Fibroblast of peridontal ligament (primary cell): ENCODE measurements around the gene RAB3IP.
"Not testable (repeated sequence)": the region's sequence is repeated elsewhere in the genome, so short reads cannot be mapped to it uniquely, and the experiment has no call there.

ENCODE experiments used
- DNase-seq: peaks from one replicate; pipeline ENCODE4 v3.0.0-alpha.2; 2010; ENCODE audit errors: extremely low read depth

Gene RAB3IP

DNA sequence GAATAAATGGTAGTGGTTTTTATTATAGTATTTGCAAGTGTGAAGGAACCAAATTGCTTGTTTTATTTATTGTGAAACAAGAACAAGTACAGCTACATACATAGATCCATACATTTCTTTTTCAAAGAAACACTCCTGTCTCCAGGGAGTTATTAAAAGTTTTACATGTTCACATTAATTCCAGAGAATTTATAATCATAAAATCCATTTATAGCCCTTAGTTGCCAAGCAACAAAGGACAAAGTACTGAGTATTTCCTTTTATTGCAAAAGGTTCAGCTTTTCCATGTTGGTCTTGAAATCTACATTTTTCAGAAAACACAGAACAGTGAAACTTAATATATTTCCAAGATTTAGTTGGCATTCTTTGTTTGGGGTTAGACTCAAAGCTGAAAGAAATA lies 95.9 kb downstream of the RAB3IP start:
- DNase-seq = no peak

DNA sequence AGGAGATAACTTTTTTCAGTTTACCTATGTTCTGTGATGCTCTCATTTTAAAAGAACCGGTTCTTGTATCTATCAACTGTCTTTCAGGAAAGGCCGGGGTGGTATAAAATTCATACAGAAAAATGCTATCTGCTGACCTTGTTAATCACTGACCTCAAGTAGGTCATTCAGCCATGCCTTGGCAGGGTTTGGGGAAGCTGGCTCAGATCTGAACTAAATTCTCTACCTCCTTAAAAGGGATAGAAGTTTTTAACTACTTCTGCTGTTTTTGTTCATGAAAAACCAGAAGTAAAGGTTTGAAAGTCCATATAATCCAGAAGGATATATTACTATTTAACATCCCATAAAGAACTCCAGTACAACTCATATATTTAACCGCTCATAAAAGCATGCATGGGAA lies 96.4 kb downstream of the RAB3IP start:
- DNase-seq = no peak

DNA sequence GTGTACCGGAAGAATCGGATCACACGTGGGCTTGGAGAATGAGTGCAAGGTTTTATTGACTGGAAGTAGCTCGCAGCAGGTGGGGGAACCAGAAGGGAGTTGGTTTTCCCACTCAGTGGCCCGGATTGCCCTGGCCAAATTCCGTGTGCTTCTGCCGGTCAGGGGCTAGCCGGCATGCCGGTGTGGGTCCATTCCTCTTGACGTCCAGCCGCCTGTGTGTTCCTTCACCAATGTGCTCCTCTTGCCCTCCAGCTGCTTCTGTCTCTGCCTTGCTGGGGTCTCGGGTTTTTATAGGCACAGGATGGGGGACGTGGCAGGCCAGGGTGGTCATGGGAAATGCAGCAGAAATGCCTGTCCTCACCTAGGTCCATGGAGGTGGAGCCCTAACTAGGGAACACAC lies 97.4 kb downstream of the RAB3IP start:
- DNase-seq = no peak

DNA sequence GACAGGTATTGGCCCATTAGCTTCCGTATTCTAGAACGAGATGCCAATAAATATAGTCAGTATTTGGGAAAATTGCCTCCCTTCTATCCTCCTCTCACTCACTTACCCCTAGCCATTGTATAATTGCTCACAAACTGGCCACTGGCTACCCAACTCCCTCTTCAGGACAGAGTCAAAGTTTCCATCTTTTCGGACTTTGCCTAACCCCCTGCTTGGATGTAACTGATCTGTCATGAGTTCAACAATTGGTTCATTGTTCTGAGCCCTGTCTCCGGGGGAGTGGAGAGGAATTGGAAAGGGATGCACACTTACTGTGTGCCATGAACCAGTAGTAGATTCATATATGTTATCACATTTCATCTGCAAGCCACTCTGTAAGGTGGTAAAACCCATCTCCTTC lies 98.5 kb downstream of the RAB3IP start:
- no peak for DNase-seq

DNA sequence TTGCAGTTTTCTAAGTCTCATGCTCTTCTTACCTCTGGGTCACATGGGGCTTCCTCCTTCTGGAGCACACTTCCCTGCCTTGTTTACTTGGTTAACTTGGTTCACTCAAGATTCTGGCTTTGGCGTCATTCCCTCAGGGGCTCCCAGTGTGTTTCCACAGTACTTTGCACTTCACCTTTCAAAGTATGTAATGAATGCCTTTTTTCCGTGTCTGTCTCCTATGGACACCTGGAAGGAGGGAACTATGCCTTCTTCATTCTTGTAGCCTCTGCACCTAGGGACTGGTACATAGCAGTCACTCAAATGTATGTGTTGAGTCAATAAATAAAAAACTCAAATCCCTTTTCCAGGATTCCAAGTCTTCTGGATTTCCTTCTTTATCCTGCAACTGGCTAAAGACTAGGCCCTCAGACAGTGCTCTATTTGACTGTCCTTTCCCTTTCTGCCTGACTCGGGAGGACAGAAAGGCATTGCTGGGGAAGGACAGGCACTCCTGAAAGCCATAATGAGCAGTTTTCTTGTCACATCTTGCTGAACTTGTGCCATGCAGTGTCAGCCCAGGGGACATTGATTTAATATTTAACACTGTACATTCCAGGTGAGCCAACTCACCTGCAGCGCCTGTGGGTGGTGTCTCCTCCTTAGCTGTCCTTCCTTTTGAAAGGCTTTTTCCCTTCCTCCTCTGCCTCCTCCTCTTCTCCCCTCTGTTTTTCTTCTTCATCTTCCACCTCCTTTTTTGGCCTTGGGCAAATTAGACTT lies 99.2 kb downstream of the RAB3IP start:
- DNase-seq = no peak

DNA sequence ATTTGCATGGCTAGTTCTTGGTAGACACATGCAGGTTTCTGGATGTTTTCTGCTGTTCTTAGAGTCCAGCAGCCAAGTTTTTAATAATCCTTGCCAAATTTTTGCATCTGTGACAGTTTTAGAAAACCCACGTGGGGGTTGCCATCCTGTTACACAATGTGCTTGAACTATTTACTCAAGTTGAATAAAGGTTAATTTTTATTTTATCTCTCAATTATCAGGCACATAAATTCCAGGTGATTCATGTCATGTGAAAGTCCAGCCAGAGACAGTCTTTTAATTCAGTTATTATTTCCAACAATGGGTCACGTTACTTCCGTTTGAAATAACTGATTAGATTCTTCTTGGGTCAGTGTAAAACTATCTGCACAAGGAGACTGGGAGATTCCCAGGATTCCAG lies 102.1 kb downstream of the RAB3IP start:
- DNase-seq = no peak

DNA sequence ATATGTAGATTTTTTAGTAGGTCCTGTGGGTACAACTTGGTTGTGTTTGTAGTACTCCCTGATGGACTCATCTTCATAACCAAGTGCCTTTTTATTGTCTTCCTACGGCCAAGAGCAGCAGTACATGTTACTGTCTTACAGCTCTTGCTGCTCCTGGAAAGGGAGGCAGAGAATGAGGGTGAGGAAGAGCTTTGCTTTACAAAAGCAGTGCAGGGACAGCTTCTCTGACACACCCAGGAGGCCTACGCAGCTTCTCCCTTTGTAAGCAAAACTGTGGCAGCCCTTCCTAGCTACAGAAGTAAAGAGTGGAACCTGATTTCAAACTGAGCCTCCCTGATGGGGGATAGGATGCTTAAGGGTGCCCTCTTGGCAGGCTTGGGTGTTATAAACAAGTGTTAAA lies 104.9 kb downstream of the RAB3IP start:
- no peak for DNase-seq

DNA sequence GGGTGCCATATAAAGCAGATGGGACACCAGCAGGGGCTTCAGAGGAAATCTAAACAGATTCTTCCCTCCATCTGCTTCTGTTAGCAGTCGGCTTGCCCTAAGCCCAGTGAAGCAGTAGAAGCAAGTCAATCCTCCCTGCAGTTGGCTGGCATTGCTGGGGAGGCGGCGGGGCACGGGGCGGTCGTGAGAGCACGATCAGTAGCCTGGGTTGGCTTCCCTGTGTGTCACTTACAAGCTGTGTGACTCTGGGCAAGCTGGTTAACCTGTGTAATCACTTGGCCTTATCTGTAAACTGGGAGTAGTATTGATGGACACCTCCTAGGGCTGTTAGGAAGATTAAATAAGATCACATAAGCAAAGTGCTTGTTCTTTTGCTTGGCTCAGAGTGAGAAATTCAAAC lies 105.8 kb downstream of the RAB3IP start:
- DNase-seq = no peak

DNA sequence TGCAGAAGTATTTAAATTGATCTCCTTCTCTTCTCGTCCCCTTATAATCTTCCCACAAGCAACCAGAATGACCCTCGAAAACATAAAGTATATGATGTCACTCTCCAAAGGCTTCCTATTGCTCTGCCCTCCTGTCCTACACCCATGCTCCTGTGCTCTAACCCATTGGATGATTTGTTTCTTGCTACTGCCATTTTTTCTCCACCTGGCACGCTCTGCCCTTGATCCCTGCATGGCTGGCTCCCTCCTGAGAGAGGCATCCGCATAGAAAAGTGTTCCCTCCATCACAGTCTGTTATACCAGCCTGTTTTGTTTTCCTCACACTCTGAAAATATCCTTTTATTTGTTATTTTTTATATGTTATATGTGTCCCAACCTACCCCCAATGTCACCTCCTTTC lies 106.2 kb downstream of the RAB3IP start:
- no peak for DNase-seq

DNA sequence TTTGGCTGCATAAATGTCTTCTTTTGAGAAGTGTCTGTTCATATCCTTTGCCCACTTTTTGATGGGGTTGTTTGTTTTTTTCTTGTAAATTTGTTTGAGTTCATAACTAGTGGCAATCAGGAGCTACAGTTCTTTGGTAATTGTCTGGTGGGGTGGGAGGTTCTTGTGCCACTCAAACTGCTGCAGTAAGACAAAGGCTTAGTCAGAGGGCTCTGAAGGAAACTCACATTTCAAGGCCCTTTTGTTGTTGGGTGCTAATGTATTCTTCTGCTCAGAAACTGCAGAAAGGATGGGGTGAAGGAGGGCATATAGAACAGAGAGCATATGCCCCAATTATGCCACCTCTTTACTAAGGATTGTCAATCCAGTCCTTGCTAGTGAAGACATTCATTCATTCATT lies 108.3 kb downstream of the RAB3IP start:
- DNase-seq = no peak

DNA sequence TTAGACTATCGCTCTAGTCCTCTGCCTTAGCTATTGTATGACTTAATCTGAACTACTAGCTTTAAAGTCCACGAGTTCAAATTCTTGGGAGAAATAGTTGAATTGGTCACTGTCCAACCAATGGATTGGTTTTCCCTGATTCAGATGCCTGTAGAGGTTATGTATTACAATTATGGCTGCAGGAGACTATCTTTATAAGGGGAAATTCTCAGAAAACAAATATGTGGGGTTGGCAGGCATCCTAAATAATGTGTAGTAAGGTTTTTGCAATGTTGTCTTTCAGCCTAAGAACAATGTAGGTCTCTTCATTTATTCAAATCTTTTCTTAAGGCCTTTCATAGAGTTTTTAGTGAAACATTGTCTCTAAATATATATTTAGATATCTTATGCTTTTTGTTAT lies 113.3 kb downstream of the RAB3IP start:
- peak; percentile 11 for DNase-seq

DNA sequence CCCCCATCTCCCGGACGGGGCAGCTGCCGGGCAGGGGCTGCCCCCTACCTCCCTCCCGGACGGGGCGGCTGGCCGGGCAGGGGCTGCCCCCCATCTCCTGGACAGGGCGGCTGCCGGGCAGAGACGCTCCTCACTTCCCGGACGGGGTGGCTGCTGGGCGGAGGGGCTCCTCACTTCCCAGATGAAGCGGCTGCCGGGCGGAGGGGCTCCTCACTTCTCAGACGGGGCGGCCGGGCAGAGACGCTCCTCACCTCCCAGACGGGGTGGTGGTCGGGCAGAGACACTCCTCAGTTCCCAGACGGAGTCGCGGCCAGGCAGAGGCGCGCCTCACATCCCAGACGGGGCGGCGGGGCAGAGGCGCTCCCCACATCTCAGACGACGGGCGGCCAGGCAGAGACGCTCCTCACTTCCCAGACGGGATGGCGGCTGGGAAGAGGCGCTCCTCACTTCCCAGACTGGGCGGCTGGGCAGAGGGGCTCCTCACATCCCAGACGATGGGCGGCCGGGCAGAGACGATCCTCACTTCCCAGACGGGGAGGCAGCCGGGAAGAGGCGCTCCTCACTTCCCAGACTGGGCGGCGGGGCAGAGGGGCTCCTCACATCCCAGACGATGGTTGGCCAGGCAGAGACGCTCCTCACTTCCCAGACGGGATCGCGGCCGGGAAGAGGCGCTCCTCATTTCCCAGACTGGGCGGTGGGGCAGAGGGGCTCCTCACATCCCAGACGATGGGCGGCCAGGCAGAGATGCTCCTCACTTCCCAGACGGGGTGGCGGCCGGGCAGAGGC lies 114.7 kb downstream of the RAB3IP start:
- DNase-seq = not testable (repeated sequence)

DNA sequence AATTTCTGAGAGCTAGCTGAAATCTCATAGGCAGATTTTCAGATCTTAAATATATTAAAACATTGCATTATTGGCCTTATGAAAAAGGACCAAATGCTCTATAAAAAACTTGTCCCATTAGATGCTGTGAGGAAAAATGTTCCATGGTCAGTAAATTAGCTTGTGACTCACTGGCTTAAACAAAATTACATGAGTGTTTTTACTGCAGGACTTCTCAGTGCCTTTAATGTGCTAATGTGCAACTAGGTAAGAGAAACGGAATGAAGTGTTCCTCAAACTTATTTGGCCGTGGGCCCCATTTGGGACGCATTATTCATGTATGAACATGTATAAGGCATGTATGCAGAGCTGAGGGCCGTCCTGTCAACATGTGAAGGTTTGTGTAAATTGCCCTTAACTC lies 128.0 kb downstream of the RAB3IP start:
- DNase-seq = no peak

DNA sequence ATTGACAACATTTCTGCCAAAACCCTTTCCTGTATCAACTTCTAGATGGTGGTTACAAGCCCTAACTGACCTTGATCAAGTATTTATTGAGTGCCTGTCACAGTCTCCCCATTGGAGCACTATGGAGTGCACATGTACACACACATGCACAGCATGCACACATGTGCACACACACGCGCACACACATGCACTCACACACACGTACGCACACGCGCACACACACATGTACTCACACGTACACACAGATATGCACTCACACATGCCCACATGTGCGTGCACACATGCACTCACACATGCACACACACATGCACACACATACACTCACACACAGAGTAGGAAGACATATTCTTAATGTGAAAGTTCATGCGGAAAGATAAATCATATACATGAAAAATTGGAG lies 130.0 kb downstream of the RAB3IP start:
- no peak for DNase-seq

DNA sequence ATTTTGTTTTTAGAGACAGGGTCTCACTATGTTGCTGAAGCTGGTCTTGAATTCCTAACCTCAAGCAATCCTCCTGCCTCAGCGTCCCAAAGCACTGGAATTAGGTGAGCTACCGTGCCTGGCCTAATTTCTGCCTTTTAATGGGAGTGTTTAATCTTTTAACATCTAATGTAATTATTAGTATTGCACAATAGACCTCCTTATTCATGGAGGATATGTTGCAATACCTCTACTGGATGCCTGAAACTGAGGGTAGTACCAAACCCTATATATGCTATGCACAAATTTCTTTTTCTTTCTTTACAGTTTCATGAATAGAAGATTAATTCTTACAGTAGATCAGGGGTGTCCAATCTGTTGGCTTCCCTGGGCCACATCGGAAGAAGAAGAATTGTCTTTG lies 134.1 kb downstream of the RAB3IP start:
- no peak for DNase-seq
